CD4-positive, alpha-beta T cell treated with Interleukin-15 for 4 hours (primary cell): Measurements from ENCODE around the gene NCR3LG1.

Experiments used
- DNase-seq: peaks from one replicate; pipeline ENCODE4 v3.0.0-alpha.2; 2020; ENCODE audit warnings: low spot score

The NCR3LG1 gene

DNA sequence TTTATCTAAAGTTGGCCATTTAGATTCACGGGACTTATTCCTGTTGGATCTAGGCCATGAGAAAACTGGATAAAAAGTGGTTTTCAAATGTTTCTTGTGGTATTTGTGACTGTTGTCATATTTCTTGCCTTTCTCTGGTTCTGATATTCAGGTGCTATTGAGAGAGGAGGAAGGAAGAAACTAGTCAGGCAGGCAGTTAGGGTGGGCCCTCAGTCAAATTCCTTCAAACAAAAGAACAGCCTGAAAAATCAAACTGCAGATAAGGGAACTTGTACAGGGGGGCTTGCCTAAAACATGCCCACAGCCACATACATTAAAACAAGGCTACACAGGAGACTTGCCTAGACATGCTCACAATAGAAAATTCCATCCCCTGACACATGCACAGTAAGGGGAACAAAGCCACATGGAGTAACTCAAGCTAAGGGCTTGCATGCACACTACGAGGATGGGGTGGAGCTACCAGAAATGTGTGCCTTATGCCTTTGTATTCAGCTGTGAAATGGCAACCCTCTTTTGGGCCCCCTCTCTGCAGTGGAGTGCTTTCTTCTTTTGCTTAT lies 18.2 kb downstream of the NCR3LG1 start:
- DNase-seq, result no peak

DNA sequence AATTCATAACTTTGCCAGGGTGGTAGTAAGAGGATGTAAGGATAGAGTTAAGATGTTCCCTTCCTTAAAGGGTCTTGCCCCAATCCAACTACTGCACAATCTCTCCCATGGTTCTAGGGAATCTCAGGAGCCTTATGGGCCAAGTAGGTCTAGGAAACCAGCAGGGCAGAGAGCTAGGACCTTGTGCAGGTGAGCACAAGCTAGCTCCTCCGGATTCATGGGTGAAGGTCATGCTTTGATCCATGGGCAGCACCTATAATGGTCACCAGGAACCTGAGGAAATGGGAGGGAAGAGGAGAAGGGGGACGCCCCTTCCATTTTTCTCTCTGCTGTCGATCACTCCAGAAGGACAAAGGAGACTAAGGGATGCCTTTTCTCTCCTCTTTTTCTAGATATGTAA lies 20.0 kb downstream of the NCR3LG1 start:
- no peak for DNase-seq

DNA sequence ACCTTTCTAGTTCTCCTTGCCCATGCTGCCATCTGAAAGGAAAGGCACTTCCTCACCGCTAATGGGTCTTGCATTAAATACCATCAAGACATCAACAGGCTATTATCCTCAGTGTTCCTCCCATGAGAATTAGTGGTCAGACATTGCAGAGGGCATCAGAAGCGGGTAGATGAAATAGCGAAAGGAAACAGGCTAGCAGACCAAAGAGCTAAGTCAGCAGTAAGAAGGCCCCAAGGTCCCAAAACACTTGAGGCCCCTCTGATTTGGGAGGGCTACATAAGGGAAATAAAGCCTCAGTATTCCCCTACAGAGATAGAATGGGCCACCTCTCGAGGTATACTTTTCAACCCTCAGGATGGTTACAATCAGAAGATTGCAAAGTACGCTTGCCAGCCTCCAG lies 23.9 kb downstream of the NCR3LG1 start:
- no peak for DNase-seq

DNA sequence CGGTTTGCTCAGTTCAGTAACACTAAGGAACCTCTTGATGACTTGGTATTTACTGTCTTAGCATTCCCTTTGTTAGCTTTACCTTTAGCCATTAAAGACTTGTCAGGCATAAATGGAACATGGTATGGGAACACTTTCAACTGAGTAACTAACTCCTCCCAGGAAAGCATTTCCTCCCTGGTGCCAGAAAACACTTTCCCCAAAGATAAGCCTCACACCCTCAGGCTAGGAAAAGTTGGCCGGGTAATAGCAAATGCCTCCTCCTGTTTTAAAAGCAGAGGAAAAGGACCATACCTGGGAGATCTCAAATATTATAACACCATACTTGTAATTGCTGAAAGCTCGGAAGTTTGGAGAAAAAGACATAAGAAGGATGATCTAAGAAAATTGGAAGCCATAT lies 24.9 kb downstream of the NCR3LG1 start:
- no peak for DNase-seq

DNA sequence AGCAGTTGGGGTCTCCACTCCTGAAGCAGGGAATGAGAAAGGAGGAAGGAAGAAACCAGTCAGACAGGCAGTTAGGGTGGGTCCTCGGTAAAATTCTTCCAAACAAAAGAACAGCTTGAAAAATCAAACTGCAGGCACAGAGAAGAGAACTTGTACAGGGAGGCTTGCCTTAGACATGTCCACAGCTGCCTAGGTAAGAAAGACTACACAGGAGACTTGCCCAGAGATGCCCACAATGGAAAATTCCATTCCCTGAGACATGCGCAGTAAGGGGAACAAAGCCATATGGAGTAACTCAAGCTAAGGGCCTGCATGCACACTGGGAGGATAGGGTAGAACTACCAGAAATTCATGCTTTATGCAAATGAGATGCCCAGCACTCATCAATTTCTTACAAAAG lies 27.1 kb downstream of the NCR3LG1 start:
- DNase-seq, result no peak

DNA sequence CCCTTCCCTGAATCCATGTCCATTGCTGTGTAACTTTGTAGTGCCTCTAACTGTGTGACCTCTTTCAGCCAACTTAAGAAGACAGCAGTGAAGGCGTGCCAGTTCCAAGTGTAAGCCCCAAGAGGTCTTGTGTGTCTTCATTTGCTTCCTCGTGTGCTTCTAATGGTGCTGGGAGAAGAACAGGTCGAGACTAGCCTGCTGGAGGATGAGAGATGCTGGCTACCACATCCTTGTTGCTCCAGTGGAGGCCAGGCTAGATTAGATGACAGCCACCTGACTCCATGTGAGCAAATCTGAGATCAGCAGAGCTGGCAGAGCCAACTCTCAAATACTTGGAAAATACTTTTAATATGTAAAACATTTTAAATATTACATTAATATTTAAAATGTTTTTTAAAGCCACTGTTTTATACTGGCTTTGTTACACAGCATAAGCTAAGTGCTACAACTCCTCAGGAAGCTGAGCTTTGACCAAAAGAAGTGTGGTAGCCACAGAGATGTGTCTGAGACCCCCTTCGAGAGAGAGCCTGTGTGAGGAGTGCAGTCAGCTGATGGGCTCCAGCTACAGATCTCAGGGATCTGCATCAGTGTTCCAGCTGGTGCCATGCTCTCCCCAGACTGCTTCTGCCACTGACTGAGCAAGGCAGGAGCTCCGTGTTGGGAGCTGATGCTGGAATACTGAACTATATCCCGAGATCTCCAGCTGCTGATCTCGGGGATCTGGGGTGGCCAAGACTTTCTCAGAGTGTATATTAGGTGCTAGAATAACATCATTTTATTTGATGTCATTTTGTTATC lies 28.0 kb downstream of the NCR3LG1 start:
- no peak for DNase-seq

DNA sequence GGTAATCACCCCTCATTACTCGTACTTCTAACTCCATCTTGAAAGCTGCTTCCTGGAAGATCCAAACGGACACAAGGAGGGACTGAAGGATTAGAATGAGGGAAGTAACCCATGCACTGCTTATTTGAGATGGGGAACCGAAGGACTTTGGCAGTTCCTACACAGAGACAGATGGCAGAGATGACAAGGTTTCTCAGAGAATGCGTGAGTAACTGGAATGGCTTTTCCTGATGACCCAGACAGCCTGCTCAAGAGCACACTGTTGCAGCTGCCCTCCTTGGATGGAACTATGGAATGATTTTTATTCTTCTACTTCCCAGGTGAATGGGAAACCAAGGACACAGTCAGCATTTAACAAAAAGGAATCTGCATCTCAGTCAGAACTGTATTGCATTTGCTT lies 29.6 kb downstream of the NCR3LG1 start:
- DNase-seq, result no peak

DNA sequence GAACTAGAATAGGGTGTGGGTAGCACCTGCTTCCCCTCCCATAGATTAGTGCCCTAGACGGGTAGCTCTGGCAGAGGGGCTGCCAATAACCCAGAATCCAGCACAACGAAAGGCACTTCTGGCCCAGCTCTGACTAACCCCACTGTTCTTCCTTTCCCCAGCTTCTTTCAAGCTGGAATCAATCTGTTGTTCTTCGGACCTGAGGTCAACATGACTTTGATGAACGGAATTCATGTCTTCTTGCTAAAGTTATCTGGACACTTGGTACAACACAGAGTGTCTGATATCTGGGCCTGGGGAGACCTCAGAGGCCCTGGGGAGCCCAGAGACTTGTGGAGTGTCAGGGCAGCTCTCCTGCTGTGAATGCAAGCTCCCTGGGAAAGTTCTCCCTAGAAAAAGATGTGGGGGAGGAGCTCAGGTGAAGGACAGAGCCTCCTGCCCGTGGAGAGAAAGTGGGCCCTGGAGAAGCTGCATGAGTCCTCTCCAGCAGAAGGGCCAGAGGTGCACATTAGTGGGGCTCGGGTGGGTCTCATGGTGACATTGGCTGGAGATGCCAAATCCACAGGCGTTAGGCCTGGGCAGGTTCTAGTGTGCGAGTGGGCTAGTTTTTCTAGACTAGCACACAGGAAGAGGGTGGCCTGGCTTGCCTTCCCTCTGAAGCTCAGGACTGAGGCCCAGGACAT lies 30.6 kb downstream of the NCR3LG1 start:
- DNase-seq, result no peak

DNA sequence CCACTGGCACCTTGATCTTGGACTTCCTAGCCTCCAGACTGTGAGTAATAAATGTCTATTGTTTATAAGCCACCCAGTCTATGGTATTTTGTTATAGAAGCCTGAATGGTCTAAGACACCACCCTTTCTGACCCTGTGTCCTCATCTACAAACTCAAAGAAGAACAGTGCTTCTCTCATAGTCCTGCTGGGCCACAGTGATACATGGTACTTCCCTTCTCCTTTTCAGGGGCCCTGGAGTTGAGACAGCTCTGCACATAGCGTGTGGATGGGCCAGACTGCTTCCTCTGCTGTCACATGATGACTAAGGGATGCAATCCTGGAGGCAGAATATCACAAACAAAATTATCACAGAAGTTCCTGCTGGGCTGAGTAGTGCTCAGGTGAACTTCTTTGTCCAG lies 31.9 kb downstream of the NCR3LG1 start:
- DNase-seq, result no peak

DNA sequence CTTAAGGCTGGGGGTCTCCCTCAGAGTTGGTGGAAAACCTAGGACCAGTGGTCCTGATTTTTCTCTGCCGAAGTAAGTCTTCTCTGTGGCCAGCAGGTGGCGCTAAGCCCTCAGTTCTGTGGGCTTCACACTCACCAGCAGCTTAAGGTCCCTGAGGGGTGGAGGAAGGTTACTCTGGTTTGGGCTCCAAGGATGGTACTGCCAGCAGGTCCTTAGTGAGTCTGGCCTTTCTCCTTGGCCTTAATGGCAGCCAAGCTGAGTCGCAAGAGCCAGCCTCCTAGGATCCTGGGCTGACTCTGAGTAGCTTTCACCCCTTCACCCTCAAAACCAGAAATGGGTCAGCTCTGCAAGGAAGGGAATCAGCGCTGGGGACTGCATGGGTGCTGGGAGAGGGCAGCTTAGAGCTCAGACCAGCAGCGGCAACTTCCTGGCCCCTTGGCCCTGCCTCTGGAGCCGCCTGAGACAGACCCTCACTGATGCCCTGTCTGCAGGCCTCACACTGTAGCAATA lies 32.5 kb downstream of the NCR3LG1 start:
- peak; percentile 73 for DNase-seq

DNA sequence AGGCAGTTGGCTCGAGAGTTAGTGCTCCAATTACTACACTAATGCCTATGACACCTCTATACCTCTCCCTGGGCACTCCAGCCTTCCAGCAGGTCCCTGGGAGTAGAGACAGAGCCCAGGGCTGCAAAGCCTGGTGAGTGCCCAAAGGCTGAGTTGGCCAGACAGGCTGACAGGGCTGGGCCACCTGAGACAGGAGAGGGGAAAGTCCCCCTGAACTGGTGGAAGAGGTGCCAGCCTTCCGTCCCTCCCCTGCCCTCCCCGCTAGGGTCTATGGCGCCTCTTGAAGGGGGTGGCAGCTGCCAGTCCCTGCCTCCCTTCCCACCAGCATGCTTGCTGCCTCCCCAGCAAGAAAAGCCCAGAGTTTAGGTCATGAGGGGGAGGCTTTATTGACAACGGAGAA lies 33.9 kb downstream of the NCR3LG1 start:
- DNase-seq, result no peak

DNA sequence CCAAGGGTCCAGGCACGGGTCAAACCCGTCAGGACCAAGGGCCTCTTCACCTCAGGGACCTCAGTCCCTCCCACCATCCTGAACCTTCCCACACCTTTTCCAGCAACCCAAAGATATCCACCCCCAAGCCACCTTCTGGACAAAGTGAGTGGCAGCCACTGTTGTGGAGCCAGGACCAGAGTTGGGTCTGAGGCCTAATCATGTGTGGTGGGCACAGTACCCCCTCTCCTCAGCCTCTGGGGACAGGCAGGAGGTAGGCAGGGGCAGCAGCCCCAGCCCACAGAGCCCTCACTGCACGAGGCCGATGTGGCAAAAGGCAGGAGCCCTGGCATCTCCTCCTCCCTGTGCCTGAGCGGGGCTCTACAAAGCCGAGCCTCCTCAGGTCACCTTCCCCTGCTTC lies 34.3 kb downstream of the NCR3LG1 start:
- no peak for DNase-seq

DNA sequence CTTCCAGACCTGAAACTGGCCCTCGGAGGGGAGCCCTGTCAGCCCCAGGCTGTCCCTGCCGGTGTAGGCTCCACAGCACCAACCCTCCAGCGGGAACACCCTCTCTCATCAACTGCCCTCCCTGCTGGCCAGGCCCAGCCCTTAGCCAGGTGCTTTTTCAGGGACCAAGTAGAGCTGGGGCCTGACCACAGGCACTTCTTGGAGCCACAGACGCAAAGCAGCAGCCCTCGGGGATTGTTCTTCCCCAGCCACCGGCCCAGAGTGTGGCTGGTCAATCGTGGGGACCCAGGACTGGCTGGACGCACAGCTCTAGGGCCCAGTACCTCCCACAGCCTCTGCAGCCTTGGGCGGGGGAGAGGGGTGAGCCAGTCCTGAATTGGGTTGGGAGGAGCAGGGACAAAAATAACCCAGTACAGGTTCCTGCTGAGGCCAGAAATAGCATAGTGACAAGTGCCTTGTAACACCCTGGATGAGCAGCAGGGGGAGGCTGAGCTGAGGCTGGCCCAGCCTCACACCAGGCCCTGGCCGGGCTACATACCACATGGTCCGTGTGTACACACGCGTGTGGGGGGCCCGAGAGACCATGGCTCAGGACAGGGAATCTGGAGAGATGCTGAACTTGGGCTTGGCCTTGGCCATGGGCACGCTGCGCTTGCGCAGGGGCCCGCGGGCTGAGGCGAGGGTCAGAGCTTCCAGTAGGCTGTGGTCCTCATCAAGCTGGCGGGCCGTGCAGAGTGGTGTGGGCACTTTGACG lies 34.9 kb downstream of the NCR3LG1 start:
- DNase-seq, result peak; percentile 23

DNA sequence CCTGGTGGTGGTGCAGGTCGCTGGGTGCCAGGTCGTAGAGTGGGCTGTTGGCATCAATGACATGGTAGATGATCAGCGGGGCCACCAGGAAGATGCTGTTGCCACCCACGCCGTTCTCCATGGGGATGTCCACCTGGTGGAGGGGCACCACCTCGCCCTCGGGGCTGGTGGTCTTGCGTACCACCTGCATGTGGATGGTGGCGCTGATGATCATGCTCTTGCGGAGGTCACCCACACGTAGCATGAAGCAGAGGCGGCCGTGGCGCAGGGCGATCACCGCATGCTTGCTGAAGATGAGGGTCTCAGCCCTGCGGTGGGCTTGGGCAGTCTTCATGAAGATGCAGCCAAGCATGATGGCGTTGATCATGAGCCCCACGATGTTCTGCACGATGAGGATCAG lies 35.7 kb downstream of the NCR3LG1 start:
- DNase-seq, result no peak

DNA sequence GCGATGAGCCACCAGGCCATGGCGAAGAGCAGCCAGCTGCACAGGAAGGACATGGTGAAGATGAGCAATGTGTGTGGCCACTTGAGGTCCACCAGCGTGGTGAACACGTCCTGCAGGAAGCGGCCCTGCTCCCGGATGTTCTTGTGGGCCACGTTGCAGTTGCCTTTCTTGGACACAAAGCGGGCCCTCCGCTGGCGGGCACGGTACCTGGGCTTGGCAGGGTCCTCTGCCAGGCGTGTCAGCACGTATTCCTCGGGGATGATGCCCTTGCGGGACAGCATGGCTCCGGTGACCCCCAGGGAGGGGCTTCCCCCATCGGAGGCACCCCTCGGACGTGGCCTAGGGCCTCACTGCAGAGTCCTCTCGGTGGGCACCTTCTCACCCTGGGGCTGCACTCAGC lies 36.2 kb downstream of the NCR3LG1 start:
- no peak for DNase-seq

DNA sequence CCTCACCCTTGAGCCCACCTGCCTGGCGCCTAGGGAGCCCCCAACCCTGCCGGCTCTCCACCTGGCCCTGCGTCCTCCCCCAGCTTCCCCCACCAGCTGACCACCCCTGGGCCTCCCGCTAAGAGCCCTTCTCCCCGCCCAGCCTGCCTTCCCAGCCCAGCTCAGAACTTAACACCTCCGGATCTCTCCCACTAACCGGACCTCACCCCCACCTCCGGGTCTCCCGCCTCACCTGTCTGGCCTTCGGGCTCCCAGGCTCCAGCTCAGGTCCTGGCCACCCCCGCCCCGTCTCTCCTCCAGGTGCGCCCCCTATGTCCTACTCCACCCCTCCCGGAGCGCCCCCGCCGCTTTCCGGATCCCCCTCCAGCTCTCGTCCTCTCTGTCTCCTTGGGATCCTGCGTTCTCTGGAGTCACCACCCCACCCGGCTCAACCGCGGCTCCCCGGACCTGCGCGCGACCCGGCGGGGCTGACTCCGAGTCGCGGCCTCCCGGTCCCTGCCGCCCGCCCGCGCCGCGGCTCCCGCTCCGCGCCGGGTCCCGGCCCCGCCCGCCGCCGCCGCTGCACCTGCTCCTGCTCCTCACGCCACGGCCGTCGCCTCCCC lies 37.1 kb downstream of the NCR3LG1 start, which contains the start of gene KCNJ11:
KCNJ11 (minus strand) TSS at position 51 of the 602 bp plus-strand sequence. CDS start 568 bp downstream, outside the sequence.
- no peak for DNase-seq

DNA sequence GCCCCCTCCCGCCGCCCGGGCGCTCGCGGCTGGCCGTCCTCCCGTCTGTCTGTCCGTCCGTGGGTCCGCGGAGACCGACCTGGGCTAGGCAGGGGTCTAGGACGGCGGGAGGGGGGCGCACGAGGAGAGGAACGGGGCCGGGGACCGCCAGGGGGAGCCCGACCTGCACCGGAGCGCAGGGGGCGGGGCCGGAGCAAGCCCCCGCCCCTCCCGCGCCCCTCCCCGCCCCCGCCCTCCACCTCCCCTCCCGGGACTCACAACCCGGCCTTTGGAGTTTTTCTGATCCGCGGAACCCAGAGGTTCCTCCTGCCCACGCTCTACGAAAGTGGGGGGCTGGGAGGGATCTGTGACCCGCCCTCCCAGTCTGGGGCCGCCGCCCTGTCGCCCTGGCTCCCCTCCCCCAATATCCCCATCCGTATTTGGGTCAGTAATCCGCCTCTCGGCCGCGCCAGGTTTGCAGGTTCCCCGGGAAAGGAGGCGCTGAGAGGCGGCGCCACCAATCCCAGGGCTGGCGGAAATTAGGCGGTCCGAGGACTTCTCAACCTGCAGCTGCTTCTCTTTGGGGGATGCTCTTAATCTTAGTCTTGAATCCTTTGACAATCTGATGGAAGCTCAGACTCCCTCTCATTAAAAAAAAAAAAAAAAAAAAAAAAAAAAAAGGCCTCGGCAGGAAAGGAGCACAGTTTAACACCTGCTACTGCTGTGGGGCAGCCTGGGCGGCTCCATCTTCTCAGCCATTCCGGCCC lies 37.8 kb downstream of the NCR3LG1 start:
- peak; percentile 74 for DNase-seq

DNA sequence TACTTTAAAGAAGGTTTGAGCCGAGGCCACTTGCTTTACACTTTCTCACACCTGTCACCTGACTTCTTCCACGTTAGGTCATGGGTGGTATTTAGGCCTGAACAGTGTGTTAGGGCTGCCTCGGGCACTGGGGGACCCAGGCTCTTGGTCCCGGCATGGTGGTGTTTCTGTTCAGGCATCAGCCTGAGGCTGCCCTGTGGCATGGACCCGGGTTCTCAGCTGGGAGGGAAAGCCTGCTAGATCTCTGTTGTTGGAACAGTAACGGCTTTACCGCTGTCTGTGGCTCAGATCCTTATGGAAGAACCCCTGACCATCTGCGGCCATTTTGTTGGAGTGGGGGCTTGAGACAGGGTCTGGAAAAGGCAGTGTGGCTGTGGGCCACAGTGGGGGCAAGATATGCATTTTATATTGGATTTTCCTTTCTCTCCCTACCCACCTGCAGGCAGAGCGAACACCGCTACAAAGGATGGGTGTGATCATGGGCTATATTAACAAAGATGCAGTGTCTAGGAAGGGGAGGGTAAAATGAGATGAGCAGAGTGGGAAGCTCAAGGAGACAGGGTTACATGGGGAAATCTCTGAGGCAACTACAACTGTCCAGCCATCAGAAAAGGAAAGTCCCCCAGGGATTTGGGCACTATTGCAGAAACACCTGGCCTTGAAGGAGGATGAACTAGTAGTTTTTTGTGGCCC lies 38.5 kb downstream of the NCR3LG1 start:
- DNase-seq, result no peak

DNA sequence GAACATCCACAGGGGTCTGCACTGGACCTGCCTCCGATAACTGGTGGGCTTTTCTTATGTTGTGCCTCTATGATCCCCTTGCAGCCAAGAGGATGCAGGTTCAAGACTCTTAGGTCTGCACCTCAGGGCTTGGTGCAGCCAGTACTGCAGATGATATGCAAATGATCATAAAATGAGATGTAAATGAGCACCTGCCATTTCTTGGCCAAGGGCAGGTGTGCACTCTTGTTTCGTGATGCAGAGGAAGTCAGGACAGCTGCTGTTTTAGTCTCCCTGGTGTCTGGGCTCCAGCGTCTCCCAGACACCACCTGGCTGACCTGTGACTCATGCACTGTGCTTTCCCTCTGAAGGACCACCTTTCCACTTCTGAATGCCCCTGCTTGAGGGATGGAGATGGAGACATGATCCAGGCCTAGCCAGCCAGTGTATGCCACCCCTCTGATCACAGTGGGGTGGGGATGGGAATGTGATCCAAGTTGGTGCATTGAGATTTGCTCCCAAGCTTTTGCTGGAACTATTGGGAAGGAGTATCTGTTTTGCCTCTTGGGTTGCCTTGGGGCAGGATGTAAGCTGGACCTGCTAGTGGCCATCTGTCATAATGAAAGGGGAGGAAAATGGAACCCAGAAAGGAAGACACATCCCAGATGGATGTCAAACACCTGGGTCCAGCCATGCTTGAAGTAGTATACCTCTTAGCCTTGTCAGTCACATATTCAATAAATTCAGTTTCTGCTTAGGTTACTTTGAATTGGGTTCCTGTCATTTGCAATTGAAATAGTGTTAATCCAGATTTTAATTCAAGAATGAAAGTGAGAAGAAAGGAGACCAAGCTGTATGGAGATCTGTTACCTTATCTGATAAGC lies 40.1 kb downstream of the NCR3LG1 start:
- DNase-seq, result no peak

DNA sequence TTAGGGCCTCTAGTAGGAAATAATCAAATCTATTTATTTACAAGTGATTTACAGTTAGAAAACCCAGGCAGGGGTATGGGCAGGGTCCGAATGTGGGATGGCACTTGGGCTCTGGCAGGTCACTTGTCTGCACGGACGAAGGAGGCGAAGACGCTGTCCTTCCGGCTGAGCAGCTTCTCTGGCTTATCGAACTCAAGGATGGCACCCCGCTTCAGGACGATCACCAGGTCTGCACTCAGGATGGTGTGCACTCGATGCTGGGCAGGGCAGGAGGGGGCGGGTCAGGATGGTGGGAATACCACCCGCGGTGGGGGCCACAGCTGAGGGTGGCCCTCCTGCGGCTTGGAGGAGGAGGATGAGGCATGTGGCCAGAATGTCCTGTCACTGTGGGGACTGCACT lies 41.3 kb downstream of the NCR3LG1 start:
- no peak for DNase-seq
